HG02798 (cell line): ENCODE measurements around the gene OPCML.

Source experiments
- ATAC-seq: cut with Tn5 transposase; IDR thresholded peaks from one replicate; pipeline ENCODE4 v1.9.1; 2021; ENCODE audit warnings: mild to moderate bottlenecking; ENCODE audit not compliant: unreplicated experiment, poor library complexity

OPCML gene

DNA sequence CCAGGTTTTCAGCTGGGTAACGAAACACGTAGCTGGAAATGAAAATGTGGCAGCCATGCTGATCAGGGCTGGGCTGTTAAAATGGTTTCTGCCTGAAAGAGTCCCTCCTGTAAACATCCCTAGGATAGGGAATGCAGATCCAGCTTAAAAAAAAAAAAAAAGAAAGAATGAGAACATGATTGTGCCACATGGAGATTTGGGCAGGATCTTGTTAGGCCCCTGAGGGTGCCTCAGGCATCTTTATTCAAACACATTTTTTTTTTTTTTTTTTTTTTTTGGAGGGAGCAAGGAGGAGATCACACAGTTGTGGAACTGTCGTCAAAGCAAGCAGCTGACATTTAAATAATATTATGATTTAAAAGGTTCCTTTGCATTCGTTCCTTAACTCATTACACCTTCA, 900.3 kb downstream of the OPCML start:
- no peak for ATAC-seq

GRCh38 chr11:132627981-132628380, 904.3 kb downstream of the OPCML start:
- no peak for ATAC-seq

GRCh38 chr11:132626446-132626845, 905.9 kb downstream of the OPCML start:
- ATAC-seq: no peak

DNA sequence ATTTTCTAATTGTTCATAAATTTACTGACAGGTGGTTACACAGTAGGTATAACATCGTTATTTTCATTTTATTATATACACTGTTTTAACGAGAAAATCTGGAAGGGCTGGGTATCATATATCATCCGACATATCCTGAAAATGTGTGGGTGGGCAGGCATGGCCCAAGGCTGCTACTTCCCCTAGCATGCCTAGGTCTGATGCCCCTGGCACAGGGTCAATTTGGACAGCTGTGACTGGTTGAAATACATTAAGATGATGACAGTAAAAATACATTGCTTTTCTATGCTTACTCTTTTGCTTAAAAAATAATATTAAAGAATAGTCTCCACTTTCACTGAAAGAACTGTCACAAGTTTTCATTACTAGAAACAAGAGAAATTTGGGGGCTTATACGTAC, 908.8 kb downstream of the OPCML start:
- no peak for ATAC-seq

DNA sequence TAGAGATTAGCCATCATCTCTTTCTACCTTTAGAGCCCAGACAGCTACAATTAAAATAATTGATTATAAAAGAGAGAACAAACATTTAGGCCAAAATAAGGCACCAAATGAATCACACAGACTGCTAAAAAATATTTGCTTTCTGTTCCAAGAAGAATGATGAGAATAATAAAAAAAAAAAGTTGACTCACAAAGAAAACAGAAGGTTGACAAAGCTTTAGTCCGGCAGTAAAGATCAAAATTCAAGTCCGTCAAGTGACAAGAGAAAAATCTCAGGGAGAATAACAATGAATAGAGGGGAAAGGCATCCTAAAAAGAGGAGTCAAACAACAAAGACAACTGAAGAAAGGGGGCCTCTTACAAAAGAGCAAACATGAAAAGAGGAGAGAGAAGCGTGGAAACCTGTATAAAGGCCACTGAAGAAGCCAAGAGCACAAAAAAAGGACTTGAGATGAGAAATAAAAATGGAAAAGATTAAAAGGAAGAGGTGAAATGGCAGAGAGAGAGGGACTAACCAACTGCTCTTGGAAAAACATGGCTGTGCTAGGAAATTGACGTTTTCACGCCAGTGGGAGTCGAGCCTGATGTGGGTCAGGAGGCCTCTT, 910.2 kb downstream of the OPCML start:
- ATAC-seq: no peak

DNA sequence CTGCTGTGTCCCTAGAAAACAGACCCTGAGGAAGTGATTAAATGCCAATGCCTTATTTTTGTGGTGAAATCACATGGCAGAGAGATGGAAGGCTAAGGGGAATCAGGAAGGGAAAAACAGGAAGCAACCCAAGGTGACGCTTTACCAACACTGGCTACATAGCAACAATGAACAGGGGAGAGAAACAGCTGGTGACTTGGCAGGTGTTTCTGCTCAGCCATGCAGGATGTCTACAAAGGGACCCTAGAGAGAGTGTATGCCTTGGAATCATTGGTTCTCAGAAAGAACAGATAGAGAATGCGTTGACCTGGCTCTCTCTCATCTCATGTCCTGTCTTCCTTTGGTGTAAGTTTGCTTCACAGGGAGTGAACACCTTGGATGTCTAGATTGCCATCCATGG, 911.9 kb downstream of the OPCML start:
- ATAC-seq: no peak

- no peak for ATAC-seq
Observed at GRCh38 chr11:132610791-132611190, 921.5 kb downstream of the OPCML start.

- ATAC-seq: no peak
Observed at GRCh38 chr11:132610216-132610615, 922.1 kb downstream of the OPCML start.

GRCh38 chr11:132607575-132607974, 924.7 kb downstream of the OPCML start:
- no peak for ATAC-seq

DNA sequence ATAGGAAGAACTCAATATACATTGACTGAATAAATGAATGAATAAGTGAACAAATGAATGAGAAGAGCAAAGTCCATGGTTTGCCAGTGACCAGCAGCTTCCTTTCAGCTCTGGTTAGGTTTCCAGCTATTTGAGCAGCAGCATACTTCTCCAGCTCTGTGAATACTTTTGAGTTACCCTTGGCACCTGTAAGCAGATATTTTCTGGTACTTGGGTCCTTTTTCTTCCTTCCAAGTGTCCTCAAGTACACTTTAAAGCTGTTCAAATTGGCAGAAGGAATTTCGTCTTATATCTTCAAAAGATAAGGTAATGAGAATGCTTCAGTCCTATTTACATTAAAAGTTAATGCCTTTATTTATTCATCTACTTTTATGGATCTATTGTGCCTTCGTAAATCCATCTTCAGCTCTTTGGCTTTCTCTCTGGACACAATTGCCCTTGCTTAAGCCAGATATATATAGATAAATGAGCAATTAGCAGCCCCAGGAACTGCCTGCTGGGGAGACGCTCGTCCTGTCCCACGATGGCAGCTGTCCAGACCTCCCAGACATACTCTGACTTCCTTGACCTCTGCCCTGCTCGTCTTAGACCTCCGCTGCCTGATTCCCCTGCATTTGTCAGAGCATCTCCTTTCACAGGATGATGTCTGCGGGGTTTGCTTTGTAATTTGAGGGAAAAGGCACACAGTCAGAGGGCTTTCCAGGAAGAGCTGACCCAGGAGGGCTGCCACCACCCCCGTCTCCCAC, 926.3 kb downstream of the OPCML start:
- ATAC-seq: no peak

DNA sequence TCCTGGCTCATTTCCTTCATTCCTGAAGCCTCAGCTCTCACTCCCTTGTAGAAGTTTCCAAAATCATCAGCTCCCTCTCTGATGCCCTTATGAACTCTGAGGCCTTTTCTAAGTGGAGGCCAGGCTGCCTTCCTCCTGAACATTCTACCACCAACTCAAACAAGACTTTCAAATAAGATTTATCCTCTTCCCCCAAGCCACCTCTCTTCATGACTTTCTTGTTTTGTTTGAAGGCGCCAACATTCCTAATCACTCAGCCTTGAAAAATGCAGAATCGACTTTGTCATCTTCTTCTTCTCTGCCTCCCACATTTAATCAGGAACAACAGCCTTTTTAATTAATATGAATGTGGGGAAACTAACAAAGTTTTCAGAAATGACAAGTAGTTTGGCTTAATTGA, 927.9 kb downstream of the OPCML start:
- ATAC-seq: no peak

DNA sequence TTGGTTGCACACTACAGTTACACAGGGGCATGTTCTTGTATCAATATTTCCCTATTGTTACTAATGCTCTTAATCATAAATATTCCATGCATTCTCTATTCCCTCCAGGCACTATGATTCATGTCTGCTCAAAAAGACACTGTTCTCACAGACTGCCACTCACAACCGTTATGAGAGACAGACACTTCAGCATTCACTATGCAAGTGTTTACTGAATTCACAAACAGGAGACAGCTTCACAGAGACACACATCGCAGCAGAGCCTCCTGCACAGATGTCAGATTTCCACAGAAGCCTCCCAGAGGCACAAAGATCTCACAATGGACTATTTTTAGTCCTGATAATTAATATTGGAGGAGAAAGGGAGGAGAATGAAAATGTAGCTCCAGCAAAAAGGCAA, 930.4 kb downstream of the OPCML start:
- ATAC-seq: no peak

DNA sequence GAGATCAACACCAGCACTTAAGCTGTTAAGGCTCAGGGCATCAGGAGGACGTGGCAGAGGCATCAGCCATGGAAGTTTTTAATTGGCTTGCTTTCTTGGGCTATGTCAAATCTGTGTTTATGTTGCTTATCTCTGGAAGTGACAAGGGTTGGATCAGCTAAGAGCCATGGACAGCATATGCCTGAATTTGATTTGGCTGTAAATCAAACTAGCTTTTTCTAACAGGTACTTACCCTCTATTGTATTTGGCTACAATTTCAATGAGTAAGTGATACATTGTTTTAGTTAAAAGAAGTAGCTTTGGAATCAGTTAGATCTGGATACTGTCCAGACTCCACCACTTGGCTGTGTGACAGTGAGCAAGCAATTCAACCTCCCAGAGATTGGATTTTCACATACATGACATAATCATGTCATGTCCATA, 936.6 kb downstream of the OPCML start:
- no peak for ATAC-seq

GRCh38 chr11:132595246-132595645, 937.1 kb downstream of the OPCML start:
- no peak for ATAC-seq

GRCh38 chr11:132590986-132591385, 941.3 kb downstream of the OPCML start:
- no peak for ATAC-seq

GRCh38 chr11:132590554-132590953, 941.7 kb downstream of the OPCML start:
- no peak for ATAC-seq

DNA sequence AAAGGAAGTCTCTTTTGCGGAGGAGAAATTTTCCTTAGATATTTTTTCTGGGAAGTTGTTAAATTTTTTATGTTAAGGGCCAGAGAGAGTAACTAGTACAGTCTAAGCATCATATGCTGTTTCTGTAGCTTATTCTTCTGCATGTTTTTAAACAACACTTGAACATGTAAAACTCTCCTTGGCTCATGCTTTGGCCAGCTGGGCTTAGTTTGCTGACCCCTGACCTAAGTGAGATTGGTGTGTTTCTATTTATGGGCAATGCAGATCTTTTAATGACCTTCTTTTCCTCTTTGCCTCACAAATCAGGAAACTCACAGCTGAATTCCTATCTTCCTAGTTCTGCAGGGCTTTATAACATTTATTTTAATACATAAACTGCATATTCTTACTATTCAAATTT, 942.5 kb downstream of the OPCML start:
- no peak for ATAC-seq

DNA sequence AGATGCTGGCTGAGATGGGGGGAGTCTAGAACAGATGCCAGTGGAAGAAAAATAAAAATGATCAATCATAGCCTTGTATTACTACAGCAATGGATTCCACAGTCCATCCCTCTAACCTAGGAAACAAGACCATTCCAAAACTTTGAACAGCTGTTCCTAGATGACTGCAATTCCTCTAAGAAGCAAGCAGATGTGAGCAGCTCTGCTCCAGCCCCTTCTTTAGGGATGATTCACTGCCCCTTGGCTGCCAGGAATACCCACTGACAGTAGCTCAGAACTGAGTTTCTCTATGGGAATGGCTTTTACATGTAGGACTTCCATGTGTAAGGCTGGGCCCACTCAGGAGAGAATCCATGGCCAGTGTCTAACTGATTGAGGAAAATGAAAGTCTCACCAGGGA, 943.9 kb downstream of the OPCML start:
- no peak for ATAC-seq

GRCh38 chr11:132587716-132588115, 944.6 kb downstream of the OPCML start:
- ATAC-seq: no peak

GRCh38 chr11:132586801-132587200, 945.5 kb downstream of the OPCML start:
- no peak for ATAC-seq

- no peak for ATAC-seq
Observed at GRCh38 chr11:132579634-132580327, 952.5 kb downstream of the OPCML start.

DNA sequence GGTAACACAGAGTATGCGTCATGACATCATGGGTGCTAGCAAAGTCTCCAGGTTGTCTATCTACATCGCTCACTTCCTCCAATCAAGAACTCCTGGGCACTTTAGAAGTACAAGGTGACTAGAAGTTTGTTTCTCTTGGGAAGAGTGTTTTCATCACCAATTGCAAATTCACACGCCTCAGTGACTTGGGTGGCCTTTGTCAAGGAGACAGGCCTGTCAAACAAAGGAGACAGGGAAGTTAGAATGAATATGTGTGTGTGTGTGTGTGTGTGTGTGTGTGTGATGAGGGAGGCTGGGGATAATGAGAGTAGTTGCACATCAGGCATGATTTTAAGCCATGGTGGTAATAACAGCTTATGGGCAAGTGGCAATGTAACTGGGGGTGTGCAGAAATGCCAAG, 953.2 kb downstream of the OPCML start:
- no peak for ATAC-seq
